C1 segment of cervical spinal cord (tissue), 14 donors: ENCODE results near the gene TMEM108.

Experiments
- DNase-seq, 14 donors: peaks; one replicate each; lab custom pipeline; 2025; lab: John Stamatoyannopoulos, UW

TMEM108 gene

GRCh38 chr3:133383175-133383574, 345.0 kb downstream of the TMEM108 start:
- no peak for DNase-seq

GRCh38 chr3:133383741-133384140, 345.6 kb downstream of the TMEM108 start:
- DNase-seq = no peak

- DNase-seq = peak in 11 of 14 donors; percentile 9 to 45 (median 25)
Measured at GRCh38 chr3:133384331-133385027, 346.3 kb downstream of the TMEM108 start.

- DNase-seq = no peak
Measured at GRCh38 chr3:133386876-133387275, 348.7 kb downstream of the TMEM108 start.

- no peak for DNase-seq
Measured at GRCh38 chr3:133387341-133387740, 349.1 kb downstream of the TMEM108 start.

- no peak for DNase-seq
Measured at GRCh38 chr3:133388696-133389395, 350.7 kb downstream of the TMEM108 start.

GRCh38 chr3:133390715-133391114, 352.5 kb downstream of the TMEM108 start:
- no peak for DNase-seq

- no peak for DNase-seq
Measured at GRCh38 chr3:133393204-133393603, 355.0 kb downstream of the TMEM108 start.

- peak in 1 of 14 donors; percentile 5 for DNase-seq
Measured at GRCh38 chr3:133393691-133394474, 355.7 kb downstream of the TMEM108 start.

- DNase-seq = no peak
Measured at GRCh38 chr3:133394561-133395311, 356.5 kb downstream of the TMEM108 start.

- no peak for DNase-seq
Measured at GRCh38 chr3:133396906-133397305, 358.7 kb downstream of the TMEM108 start.

GRCh38 chr3:133400006-133400515, 361.9 kb downstream of the TMEM108 start, which contains the start of gene BFSP2:
BFSP2 (plus strand) TSS chr3:133400056; CDS start chr3:133400084, 28 bp downstream.
- no peak for DNase-seq

- peak in 2 of 14 donors; percentile 10 to 52 for DNase-seq
Measured at GRCh38 chr3:133401374-133402135, 363.4 kb downstream of the TMEM108 start.

- no peak for DNase-seq
Measured at GRCh38 chr3:133404920-133405319, 366.7 kb downstream of the TMEM108 start.

GRCh38 chr3:133408366-133408765, 370.2 kb downstream of the TMEM108 start:
- DNase-seq = no peak

- no peak for DNase-seq
Measured at GRCh38 chr3:133408961-133409360, 370.8 kb downstream of the TMEM108 start.

- DNase-seq = no peak
Measured at GRCh38 chr3:133410191-133410892, 372.2 kb downstream of the TMEM108 start.

- DNase-seq = no peak
Measured at GRCh38 chr3:133412183-133413132, 374.3 kb downstream of the TMEM108 start.
